ENCODE measurements around the gene LIN7A.

The LIN7A gene

DNA sequence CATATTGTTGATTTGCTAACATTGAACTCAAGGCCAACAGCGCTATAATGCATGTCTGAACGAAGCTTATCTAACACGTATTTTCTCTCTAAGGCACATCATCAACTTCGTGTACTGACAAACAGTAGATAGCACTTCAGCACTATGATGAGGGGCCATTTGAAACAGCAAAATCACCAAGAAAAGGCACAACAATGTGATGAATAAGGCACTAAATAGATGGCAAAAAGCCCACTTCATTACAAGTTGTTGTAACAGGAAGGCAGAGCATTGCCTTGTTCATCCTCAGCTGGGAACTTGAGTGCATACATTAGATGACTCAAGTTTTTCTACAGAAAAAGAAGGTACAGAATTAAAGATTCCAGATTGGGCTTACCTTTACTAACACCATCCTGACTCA is 75.2 kb downstream of the LIN7A start:
- Histone ChIP-seq H3K4me1 (ENCODE audit: control insufficient read depth in 5 of 5, insufficient read depth in 5 of 5, low read length in 5 of 5) (no peaks in the 10 kb centered on the region), H3K9ac (ENCODE audit: low read length in 5 of 5) (no peak overlapping the region), H3K9me3 (ENCODE audit: control insufficient read depth in 5 of 5, low read length in 5 of 5) (no peaks in the 10 kb centered on the region), H3K4me3 (ENCODE audit: low read depth in 1 of 5, low read length in 5 of 5) (no peak overlapping the region), H3K27ac (ENCODE audit: low read depth, low read length) (no peak overlapping the region), H3K36me3 (ENCODE audit: control insufficient read depth in 5 of 5, insufficient read depth in 5 of 5, low read length in 5 of 5) (no peaks in the 10 kb centered on the region), H3K27me3 (ENCODE audit: control insufficient read depth in 5 of 5, insufficient read depth in 4 of 5, low read length in 5 of 5) (no peaks in the 10 kb centered on the region)

DNA sequence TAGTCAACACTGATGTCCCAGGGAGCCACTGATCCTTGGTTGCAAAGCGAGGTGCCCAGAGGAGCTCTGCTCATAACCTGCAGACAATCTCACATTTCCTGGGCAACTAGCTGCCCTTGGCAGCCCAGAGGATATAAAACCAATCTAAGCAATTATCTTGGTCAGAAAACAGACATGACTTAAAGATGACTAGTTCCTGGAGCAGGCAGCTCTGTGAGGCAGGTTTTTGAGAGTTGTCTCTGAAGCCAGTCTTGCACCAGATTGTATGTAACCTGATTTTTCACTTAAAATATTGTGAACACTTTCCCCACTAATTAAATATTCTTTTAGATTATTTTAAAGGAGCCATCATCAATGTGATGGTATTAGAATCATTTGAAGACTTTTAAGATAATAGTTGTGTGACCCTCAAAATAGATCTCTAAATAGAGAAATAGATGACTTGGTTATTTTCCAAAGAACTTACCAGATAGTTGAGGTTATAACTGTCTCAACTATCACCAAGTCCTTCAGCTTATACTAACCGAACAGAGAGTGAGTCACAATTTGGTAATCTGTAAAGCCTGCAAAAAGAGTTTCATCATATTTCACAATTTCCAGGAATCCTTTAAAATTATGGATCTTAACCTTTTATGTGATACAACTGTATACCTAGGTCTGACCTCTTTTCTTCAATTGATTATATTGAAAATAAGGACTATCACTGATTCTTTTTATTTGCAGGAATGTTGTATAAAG is 75.9 kb downstream of the LIN7A start:
- no peaks in the 10 kb centered on the region for H3K36me3 ChIP-seq (ENCODE audit: control insufficient read depth in 5 of 5, insufficient read depth in 5 of 5, low read length in 5 of 5)
- H3K9me3 ChIP-seq (ENCODE audit: control insufficient read depth in 5 of 5, low read length in 5 of 5), result no peaks in the 10 kb centered on the region
- H3K27ac ChIP-seq (ENCODE audit: low read depth, low read length), result no peak overlapping the region
- no peak overlapping the region for H3K4me3 ChIP-seq (ENCODE audit: low read depth in 1 of 5, low read length in 5 of 5)
- no peak overlapping the region for H3K9ac ChIP-seq (ENCODE audit: low read length in 5 of 5)
- H3K27me3 ChIP-seq (ENCODE audit: control insufficient read depth in 5 of 5, insufficient read depth in 4 of 5, low read length in 5 of 5), result no peaks in the 10 kb centered on the region
- no peaks in the 10 kb centered on the region for H3K4me1 ChIP-seq (ENCODE audit: control insufficient read depth in 5 of 5, insufficient read depth in 5 of 5, low read length in 5 of 5)

DNA sequence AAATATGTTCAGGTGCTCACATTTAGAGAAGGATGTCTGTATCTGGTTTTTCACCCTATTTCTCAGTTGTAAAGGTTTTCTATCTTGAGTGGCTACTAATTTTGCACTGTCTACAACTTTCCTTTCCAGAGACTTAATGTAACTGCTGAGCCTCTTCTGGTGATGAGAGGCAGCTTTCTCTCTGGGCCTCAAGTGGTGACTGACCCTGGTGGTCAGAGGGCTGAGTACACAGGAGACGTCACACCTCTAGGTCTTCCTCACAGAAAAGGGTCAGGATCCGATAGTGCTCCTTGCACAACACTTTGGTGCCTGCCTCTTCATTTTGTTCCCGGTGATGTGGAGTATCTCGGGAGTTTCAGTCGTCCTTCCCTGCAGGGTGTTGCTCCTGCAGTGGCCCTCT is 76.8 kb downstream of the LIN7A start:
- H3K9me3 ChIP-seq (ENCODE audit: control insufficient read depth in 5 of 5, low read length in 5 of 5), result no peaks in the 10 kb centered on the region
- no peak overlapping the region for H3K4me3 ChIP-seq (ENCODE audit: low read depth in 1 of 5, low read length in 5 of 5)
- H3K27me3 ChIP-seq (ENCODE audit: control insufficient read depth in 5 of 5, insufficient read depth in 4 of 5, low read length in 5 of 5), result no peaks in the 10 kb centered on the region
- H3K4me1 ChIP-seq (ENCODE audit: control insufficient read depth in 5 of 5, insufficient read depth in 5 of 5, low read length in 5 of 5), result no peaks in the 10 kb centered on the region
- H3K27ac ChIP-seq (ENCODE audit: low read depth, low read length), result no peak overlapping the region
- no peak overlapping the region for H3K9ac ChIP-seq (ENCODE audit: low read length in 5 of 5)
- no peaks in the 10 kb centered on the region for H3K36me3 ChIP-seq (ENCODE audit: control insufficient read depth in 5 of 5, insufficient read depth in 5 of 5, low read length in 5 of 5)

DNA sequence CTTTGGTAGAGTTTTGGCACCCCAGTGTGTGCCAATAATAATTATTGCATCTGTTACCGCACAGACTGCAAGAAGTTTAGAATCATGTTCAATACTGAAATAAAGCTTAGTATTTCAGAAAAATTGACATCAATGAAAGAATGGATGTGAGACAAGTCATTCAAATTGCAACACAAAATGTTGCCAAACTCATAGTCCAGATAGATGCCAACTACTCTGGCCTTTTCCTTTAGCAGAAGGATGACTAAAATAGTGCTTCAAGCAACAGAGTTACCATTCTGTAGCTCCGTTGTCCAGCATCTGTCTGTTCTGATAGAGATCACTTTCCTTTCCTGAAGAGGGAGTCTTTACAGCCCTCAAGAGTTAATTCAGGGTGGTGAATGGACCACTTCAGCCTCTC is 77.5 kb downstream of the LIN7A start:
- H3K4me1 ChIP-seq (ENCODE audit: control insufficient read depth in 5 of 5, insufficient read depth in 5 of 5, low read length in 5 of 5), result no peaks in the 10 kb centered on the region
- no peak overlapping the region for H3K4me3 ChIP-seq (ENCODE audit: low read depth in 1 of 5, low read length in 5 of 5)
- H3K9ac ChIP-seq (ENCODE audit: low read length in 5 of 5), result no peak overlapping the region
- H3K27me3 ChIP-seq (ENCODE audit: control insufficient read depth in 5 of 5, insufficient read depth in 4 of 5, low read length in 5 of 5), result no peaks in the 10 kb centered on the region
- no peaks in the 10 kb centered on the region for H3K36me3 ChIP-seq (ENCODE audit: control insufficient read depth in 5 of 5, insufficient read depth in 5 of 5, low read length in 5 of 5)
- H3K27ac ChIP-seq (ENCODE audit: low read depth, low read length), result no peak overlapping the region
- no peaks in the 10 kb centered on the region for H3K9me3 ChIP-seq (ENCODE audit: control insufficient read depth in 5 of 5, low read length in 5 of 5)

DNA sequence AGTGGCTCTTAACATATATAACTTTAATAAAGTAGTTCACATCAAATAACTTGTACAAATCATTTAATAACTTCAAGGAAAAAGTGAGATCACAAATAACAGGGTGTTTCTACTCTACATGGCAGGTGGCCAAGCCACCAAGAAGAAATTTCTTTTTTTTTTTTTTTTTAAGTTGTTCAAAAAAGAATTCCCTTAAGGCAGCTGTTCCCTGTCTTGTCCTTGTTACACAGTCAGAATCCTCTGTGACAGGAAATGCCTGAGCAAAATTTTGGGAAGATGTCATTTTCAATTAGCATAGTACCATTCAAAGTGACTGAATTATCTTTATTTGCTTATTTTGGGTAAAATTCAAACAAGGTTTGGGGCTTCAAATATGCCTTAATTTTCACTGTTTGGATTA is 79.4 kb downstream of the LIN7A start:
- Histone ChIP-seq H3K27ac (ENCODE audit: low read depth, low read length) (no peak overlapping the region), H3K9ac (ENCODE audit: low read length in 5 of 5) (no peak overlapping the region), H3K27me3 (ENCODE audit: control insufficient read depth in 5 of 5, insufficient read depth in 4 of 5, low read length in 5 of 5) (no peaks in the 10 kb centered on the region)

DNA sequence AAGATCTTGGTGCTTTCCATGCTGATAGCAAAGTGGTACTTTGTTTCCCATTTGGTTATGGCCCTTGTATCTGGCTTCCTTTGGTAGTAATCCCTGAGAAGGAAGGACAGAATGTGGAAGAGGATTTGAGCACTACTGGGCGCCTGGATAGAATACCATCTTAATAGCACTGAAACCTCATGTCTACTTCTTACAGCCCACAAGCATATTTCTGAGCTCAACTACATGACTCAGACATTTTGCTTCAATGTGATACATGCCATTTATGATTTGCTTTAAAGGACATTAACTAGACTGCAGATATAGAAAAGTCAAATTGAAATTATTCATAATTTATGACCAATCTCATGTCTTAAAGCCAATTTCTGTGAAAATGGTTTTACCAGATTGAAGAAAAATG is 80.4 kb downstream of the LIN7A start:
- H3K9ac ChIP-seq (ENCODE audit: low read length in 5 of 5), result no peak overlapping the region
- no peaks in the 10 kb centered on the region for H3K9me3 ChIP-seq (ENCODE audit: control insufficient read depth in 5 of 5, low read length in 5 of 5)
- no peaks in the 10 kb centered on the region for H3K27me3 ChIP-seq (ENCODE audit: control insufficient read depth in 5 of 5, insufficient read depth in 4 of 5, low read length in 5 of 5)
- no peak overlapping the region for H3K4me3 ChIP-seq (ENCODE audit: low read depth in 1 of 5, low read length in 5 of 5)
- no peaks in the 10 kb centered on the region for H3K36me3 ChIP-seq (ENCODE audit: control insufficient read depth in 5 of 5, insufficient read depth in 5 of 5, low read length in 5 of 5)
- H3K4me1 ChIP-seq (ENCODE audit: control insufficient read depth in 5 of 5, insufficient read depth in 5 of 5, low read length in 5 of 5), result no peaks in the 10 kb centered on the region
- no peak overlapping the region for H3K27ac ChIP-seq (ENCODE audit: low read depth, low read length)

More for the DNA sequence above, 79.4 kb downstream of the LIN7A start:
- no peaks in the 10 kb centered on the region for H3K4me1 ChIP-seq (ENCODE audit: control insufficient read depth in 5 of 5, insufficient read depth in 5 of 5, low read length in 5 of 5)
- H3K36me3 ChIP-seq (ENCODE audit: control insufficient read depth in 5 of 5, insufficient read depth in 5 of 5, low read length in 5 of 5), result no peaks in the 10 kb centered on the region
- H3K4me3 ChIP-seq (ENCODE audit: low read depth in 1 of 5, low read length in 5 of 5), result no peak overlapping the region
- H3K9me3 ChIP-seq (ENCODE audit: control insufficient read depth in 5 of 5, low read length in 5 of 5), result no peaks in the 10 kb centered on the region

DNA sequence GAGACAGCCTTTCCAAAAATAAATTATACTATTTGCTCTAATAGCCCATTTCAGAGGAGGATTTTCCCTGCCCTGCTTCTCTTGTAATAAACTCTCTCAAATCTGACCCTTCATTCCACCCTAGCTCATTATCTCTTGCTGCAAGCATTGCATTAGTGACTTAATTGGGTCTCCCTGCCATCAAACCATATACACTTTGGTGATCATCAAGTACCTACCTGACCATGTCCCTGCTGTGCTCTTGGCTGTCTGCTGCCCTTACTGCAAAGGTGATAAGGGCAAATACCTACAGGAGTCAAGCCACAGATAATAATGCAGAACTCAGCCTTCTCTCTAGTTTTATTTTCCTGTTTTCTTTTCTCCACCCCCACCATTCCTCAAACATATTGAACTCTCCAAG is 88.4 kb downstream of the LIN7A start:
- no peak overlapping the region for H3K27ac ChIP-seq (ENCODE audit: low read depth, low read length)
- no peaks in the 10 kb centered on the region for H3K27me3 ChIP-seq (ENCODE audit: control insufficient read depth in 5 of 5, insufficient read depth in 4 of 5, low read length in 5 of 5)
- H3K36me3 ChIP-seq (ENCODE audit: control insufficient read depth in 5 of 5, insufficient read depth in 5 of 5, low read length in 5 of 5), result no peaks in the 10 kb centered on the region
- H3K9ac ChIP-seq (ENCODE audit: low read length in 5 of 5), result no peak overlapping the region
- no peaks in the 10 kb centered on the region for H3K9me3 ChIP-seq (ENCODE audit: control insufficient read depth in 5 of 5, low read length in 5 of 5)
- H3K4me1 ChIP-seq (ENCODE audit: control insufficient read depth in 5 of 5, insufficient read depth in 5 of 5, low read length in 5 of 5), result no peaks in the 10 kb centered on the region
- no peak overlapping the region for H3K4me3 ChIP-seq (ENCODE audit: low read depth in 1 of 5, low read length in 5 of 5)

DNA sequence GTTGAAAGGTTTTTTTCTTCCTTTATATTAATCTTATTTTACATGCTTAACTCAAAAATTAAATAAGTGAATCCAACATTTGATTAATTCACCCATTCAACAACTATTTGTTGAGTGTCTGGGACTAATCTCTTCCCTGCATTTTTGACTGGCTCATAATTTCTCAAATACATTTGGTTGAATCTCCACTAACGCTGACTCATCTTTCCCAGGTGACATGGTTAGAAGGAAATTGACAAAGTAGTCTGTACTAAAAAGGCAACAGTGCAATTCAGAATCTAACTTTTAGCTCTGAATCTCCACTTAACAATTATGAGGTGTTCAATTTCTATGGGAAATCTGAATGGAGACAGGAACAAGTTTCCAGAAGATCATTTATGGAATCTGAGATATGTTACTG is 88.9 kb downstream of the LIN7A start:
- H3K27ac ChIP-seq (ENCODE audit: low read depth, low read length), result no peak overlapping the region
- no peaks in the 10 kb centered on the region for H3K4me1 ChIP-seq (ENCODE audit: control insufficient read depth in 5 of 5, insufficient read depth in 5 of 5, low read length in 5 of 5)
- H3K27me3 ChIP-seq (ENCODE audit: control insufficient read depth in 5 of 5, insufficient read depth in 4 of 5, low read length in 5 of 5), result no peaks in the 10 kb centered on the region
- no peaks in the 10 kb centered on the region for H3K36me3 ChIP-seq (ENCODE audit: control insufficient read depth in 5 of 5, insufficient read depth in 5 of 5, low read length in 5 of 5)
- H3K9ac ChIP-seq (ENCODE audit: low read length in 5 of 5), result no peak overlapping the region
- no peak overlapping the region for H3K4me3 ChIP-seq (ENCODE audit: low read depth in 1 of 5, low read length in 5 of 5)
- no peaks in the 10 kb centered on the region for H3K9me3 ChIP-seq (ENCODE audit: control insufficient read depth in 5 of 5, low read length in 5 of 5)

DNA sequence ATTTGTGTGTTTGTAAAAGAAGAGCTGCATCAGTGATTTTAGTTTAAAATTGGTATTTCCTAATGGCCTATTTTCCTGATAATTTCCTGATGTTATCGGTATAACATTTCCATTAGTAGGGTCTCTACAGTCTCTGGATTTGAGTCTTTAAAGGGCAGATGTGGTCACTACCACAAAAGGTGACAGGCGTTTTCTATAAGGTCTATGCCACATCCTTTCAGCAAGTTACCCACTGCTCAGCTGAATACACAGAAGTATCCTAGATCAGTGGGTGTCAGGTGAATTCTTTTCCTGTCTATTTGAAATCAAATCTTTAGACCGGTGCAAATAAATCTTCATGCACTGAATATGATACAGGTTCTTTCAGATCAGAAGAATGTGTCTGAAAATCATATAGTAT is 90.2 kb downstream of the LIN7A start:
- Histone ChIP-seq H3K27ac (ENCODE audit: low read depth, low read length) (no peak overlapping the region), H3K9ac (ENCODE audit: low read length in 5 of 5) (no peak overlapping the region), H3K9me3 (ENCODE audit: control insufficient read depth in 5 of 5, low read length in 5 of 5) (no peaks in the 10 kb centered on the region), H3K4me1 (ENCODE audit: control insufficient read depth in 5 of 5, insufficient read depth in 5 of 5, low read length in 5 of 5) (no peaks in the 10 kb centered on the region), H3K27me3 (ENCODE audit: control insufficient read depth in 5 of 5, insufficient read depth in 4 of 5, low read length in 5 of 5) (no peaks in the 10 kb centered on the region), H3K4me3 (ENCODE audit: low read depth in 1 of 5, low read length in 5 of 5) (no peak overlapping the region), H3K36me3 (ENCODE audit: control insufficient read depth in 5 of 5, insufficient read depth in 5 of 5, low read length in 5 of 5) (no peaks in the 10 kb centered on the region)

DNA sequence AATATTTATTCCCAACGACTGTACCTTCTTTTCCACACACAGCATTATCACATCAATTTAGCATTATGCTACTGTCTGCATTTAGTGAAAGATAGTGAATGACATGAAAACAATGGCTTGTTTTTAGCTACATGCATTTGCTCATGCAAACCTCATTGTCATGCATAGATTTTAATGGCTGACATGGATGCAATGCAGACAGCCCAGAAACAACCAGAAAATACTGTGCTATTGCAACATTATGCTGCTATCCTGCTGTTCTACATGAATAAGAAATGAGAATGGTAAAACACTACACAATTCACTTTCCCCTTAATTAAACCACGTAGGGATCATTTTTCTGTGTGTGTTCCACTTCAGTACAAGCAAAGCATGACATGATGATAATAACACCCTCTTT is 90.8 kb downstream of the LIN7A start:
- Histone ChIP-seq H3K4me1 (ENCODE audit: control insufficient read depth in 5 of 5, insufficient read depth in 5 of 5, low read length in 5 of 5) (no peaks in the 10 kb centered on the region), H3K4me3 (ENCODE audit: low read depth in 1 of 5, low read length in 5 of 5) (no peak overlapping the region), H3K36me3 (ENCODE audit: control insufficient read depth in 5 of 5, insufficient read depth in 5 of 5, low read length in 5 of 5) (no peaks in the 10 kb centered on the region), H3K9ac (ENCODE audit: low read length in 5 of 5) (no peak overlapping the region), H3K27me3 (ENCODE audit: control insufficient read depth in 5 of 5, insufficient read depth in 4 of 5, low read length in 5 of 5) (no peaks in the 10 kb centered on the region), H3K27ac (ENCODE audit: low read depth, low read length) (no peak overlapping the region), H3K9me3 (ENCODE audit: control insufficient read depth in 5 of 5, low read length in 5 of 5) (no peaks in the 10 kb centered on the region)

DNA sequence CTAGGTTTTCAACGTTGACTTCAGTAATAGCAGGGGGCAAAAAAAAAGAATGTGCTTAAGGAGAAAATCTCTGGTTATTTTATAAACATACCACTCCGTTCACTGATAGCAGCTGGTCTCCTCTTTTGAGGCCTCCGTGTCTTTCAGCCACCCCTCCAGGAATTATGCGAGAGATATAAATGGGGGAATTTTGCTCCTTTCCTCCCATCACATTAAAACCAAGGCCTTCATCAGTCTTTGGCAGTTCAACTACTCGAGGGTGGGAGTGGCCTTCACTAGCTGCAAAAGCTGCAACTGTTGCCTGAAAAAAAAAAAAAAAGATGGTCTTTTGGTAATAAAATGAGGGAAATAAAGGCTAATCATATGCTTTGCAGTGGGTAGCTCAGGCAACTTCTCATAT is 92.1 kb downstream of the LIN7A start:
- no peak overlapping the region for H3K9ac ChIP-seq (ENCODE audit: low read length in 5 of 5)
- no peaks in the 10 kb centered on the region for H3K4me1 ChIP-seq (ENCODE audit: control insufficient read depth in 5 of 5, insufficient read depth in 5 of 5, low read length in 5 of 5)
- H3K27me3 ChIP-seq (ENCODE audit: control insufficient read depth in 5 of 5, insufficient read depth in 4 of 5, low read length in 5 of 5), result no peaks in the 10 kb centered on the region
- no peak overlapping the region for H3K27ac ChIP-seq (ENCODE audit: low read depth, low read length)
- no peak overlapping the region for H3K4me3 ChIP-seq (ENCODE audit: low read depth in 1 of 5, low read length in 5 of 5)
- H3K9me3 ChIP-seq (ENCODE audit: control insufficient read depth in 5 of 5, low read length in 5 of 5), result no peaks in the 10 kb centered on the region
- no peaks in the 10 kb centered on the region for H3K36me3 ChIP-seq (ENCODE audit: control insufficient read depth in 5 of 5, insufficient read depth in 5 of 5, low read length in 5 of 5)
